Epithelial cell of proximal tubule (primary cell): Measurements from ENCODE around the gene CALCR. TPM values are rescaled to one million over a fixed set of nuclear protein-coding genes. Genes with fewer than 3 reads are reported as not detected.

Source experiments
- DNase-seq: peaks from one replicate; pipeline ENCODE4 v3.0.0-alpha.2; 2011; ENCODE audit warnings: low read depth
- H3K4me3 ChIP-seq: 2 replicates; pipeline ENCODE4 v1.5.1; 2011; ENCODE audit warnings: low read depth, mild to moderate bottlenecking, low read length
- total RNA-seq: library from RNA; depleted of rRNA; stranded (reverse); fragments of >200 nt; gene quantifications from 2 replicates; pipeline ENCODE4 v1.2.3, GENCODE V29; 2015
- TF ChIP-seq, protein P1 (sequence below): conservative IDR thresholded peaks from 2 replicates; pipeline ENCODE4 v1.5.1; 2012; ENCODE audit warnings: low read depth, mild to moderate bottlenecking, low read length

The CALCR gene
- total RNA-seq, 1 donor from 2014 or later: not detected

DNA sequence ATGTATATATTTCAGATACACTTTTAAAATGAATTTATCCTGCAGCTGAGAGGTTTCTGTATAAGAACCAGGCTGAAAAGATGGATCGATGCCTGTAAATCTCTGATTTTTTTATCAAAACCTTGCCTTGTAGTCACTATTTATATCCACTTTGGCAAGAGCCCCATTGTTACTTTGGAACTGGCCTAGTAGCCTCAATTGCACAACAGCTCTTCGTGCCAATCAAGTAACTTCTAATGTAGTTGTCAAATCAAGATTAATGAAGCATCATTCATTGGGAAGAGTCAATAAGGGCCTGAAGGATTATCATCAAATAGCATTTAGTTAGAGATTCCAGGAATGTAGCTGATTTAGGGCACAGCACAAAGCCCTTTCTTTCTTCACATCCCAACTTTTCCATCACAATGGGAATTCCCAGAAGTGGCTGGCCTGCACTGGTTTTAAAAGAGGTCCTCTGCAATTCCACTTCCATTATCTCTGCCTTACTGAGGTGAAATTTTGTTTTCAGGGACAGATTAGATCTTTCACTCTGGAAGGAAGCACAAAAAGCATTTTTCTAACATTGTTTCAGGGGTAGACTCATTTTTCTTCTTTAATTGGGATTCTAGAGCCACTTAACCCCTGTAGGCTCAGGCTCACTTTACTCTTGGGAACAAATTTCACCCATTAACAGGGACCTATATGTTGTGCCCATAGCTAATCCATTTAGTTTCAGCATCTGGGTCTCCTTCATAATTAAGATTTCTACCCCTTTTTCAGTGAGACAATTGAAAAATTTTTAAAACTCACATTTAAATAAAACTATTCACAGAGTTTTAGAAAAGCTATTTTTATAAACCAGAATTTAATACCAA lies 97.8 kb downstream of the CALCR start:
- DNase-seq: no peak
- H3K4me3 ChIP-seq: no peak overlapping the region
- TF ChIP-seq, protein P1, sequence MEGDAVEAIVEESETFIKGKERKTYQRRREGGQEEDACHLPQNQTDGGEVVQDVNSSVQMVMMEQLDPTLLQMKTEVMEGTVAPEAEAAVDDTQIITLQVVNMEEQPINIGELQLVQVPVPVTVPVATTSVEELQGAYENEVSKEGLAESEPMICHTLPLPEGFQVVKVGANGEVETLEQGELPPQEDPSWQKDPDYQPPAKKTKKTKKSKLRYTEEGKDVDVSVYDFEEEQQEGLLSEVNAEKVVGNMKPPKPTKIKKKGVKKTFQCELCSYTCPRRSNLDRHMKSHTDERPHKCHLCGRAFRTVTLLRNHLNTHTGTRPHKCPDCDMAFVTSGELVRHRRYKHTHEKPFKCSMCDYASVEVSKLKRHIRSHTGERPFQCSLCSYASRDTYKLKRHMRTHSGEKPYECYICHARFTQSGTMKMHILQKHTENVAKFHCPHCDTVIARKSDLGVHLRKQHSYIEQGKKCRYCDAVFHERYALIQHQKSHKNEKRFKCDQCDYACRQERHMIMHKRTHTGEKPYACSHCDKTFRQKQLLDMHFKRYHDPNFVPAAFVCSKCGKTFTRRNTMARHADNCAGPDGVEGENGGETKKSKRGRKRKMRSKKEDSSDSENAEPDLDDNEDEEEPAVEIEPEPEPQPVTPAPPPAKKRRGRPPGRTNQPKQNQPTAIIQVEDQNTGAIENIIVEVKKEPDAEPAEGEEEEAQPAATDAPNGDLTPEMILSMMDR: no peak

DNA sequence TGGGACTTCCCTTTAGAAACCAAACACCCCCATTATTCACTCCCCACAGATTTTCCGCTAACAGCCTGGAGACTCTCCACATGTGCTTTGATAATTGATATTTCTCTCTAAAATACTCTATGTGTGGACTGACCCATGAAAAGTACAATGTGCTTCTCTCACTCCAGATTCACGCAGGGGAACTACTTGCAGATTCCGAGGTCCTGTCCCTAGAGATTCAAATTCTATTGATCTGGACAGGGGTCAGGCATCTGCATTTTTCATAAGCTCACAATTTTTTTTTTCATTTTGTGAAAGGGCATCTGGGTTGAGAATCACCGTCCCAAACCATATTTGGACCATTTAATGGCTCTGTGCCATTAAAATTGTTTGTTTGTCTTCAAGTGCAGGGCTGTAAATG lies 98.7 kb downstream of the CALCR start:
- no peak overlapping the region for H3K4me3 ChIP-seq
- TF ChIP-seq, protein P1: no peak
- no peak for DNase-seq

DNA sequence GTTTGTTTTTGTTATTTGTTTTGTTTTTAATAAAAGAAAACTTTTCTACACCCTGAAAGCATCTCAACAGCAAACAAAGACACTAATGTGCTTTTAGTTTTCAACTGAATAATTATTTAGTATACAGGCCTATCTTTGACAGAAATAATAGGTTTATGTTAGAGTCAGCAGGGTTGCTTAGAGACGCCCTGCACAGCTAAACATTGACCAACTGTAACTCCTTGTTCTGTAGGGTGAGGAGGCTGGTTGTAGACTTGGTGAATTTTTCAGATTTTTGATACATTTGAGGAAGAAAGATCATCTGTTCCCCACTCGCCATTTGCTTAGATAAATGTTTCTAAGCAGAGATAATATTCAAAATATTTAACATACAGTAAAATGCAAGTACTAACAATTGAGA lies 103.1 kb downstream of the CALCR start:
- TF ChIP-seq, protein P1: no peak
- H3K4me3 ChIP-seq: no peak overlapping the region
- no peak for DNase-seq

- TF ChIP-seq, protein P1: no peak
- DNase-seq: no peak
- H3K4me3 ChIP-seq: no peak overlapping the region
These were observed 110.8 kb downstream of the CALCR start for GRCh38 chr7:93463764-93464163.

DNA sequence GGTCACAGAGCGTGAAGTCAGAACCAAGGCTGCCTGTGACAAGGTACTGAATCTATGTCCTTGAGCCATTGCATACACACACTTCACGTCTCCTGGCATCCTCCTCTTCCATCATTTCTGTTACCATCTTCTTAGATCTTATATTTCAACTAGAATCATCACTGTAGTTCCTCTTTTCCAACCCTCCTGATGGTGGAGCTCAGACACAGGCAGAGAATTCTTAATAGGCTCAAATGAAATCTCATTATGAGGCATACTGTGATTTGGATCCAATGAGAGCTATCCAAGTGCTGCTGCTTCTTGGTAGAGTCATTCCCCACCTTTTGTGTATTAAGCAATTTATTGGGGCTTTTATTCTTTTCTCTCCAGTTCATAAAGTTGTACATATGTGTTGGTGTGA lies 113.2 kb downstream of the CALCR start:
- no peak overlapping the region for H3K4me3 ChIP-seq
- TF ChIP-seq, protein P1: peak; percentile 45
- DNase-seq: no peak

GRCh38 chr7:93453262-93453661 lies 121.3 kb downstream of the CALCR start:
- TF ChIP-seq, protein P1: no peak
- no peak overlapping the region for H3K4me3 ChIP-seq
- no peak for DNase-seq

DNA sequence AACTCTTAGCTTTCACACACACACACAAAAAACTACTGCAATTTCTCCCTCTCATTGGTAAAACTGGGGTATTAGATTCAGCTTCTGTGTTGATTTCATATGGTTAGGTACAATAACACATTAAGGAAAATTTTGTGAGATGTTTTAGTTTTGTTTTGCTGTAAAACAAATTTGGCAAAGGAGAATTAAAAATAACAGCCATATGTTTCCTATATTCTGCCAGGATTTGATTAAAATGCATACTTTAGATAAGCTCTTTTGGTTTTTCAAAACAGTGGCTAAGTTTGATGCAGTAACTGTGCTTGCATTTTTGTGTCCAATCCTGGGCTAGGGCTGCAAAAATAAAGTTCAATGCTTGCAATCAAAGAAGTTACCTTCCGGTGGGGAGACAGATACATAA lies 126.3 kb downstream of the CALCR start:
- no peak for DNase-seq
- no peak overlapping the region for H3K4me3 ChIP-seq
- TF ChIP-seq, protein P1: no peak
